ENCODE results near the gene ACSS1.

DNA sequence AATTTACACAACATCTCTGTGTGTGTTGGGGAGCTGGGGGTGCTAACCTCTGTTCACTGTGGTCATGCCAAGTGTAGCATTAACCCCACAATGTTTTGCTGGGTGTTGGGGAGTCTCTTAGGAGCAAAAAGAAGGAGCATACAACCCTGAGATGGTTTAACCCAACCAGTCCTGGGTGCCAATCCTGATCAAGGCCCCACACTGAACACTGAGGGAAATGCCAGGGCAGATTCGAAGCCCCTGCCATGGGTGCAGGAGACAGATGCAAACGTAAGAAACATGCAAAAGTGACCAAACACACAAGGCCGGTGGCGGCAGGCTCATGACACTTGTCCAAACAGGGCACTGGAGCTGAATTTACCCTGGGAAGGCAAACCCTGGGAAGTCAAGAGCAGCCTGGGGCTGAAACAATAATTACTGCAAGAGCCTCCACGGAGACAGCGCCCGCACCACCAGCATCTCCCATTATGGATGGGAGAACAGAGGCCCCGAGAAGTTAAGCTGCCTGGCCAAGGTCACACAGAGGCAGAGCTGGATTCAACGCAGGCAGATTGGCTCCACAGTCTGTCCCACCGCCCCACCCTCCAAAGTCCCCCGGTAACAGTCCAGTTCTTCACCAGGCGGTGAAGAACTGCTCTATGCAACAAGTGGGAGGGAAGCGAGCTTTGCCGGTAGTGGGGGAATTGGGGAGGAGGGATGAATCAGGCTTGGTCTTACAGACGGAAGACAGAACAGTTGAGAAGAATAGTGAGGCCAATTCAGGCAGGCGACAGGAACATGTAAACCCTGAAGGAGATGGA is 8.5 kb downstream of the ACSS1 start:
- TF ChIP-seq SIN3A (IDR thresholded peaks at IDR 0.05; ENCODE audit: borderline replicate concordance, insufficient read depth, low read length) (no peak), POLR2AphosphoS5 (IDR thresholded peaks at IDR 0.05; ENCODE audit: low read depth, low read length) (no peak)
- TF ChIP-seq, protein P1, sequence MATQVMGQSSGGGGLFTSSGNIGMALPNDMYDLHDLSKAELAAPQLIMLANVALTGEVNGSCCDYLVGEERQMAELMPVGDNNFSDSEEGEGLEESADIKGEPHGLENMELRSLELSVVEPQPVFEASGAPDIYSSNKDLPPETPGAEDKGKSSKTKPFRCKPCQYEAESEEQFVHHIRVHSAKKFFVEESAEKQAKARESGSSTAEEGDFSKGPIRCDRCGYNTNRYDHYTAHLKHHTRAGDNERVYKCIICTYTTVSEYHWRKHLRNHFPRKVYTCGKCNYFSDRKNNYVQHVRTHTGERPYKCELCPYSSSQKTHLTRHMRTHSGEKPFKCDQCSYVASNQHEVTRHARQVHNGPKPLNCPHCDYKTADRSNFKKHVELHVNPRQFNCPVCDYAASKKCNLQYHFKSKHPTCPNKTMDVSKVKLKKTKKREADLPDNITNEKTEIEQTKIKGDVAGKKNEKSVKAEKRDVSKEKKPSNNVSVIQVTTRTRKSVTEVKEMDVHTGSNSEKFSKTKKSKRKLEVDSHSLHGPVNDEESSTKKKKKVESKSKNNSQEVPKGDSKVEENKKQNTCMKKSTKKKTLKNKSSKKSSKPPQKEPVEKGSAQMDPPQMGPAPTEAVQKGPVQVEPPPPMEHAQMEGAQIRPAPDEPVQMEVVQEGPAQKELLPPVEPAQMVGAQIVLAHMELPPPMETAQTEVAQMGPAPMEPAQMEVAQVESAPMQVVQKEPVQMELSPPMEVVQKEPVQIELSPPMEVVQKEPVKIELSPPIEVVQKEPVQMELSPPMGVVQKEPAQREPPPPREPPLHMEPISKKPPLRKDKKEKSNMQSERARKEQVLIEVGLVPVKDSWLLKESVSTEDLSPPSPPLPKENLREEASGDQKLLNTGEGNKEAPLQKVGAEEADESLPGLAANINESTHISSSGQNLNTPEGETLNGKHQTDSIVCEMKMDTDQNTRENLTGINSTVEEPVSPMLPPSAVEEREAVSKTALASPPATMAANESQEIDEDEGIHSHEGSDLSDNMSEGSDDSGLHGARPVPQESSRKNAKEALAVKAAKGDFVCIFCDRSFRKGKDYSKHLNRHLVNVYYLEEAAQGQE (IDR thresholded peaks at IDR 0.05; ENCODE audit: insufficient read depth in 1 of 2, low read depth in 2 of 2, low read length in 2 of 2), result no peak

Data from PFSK-1 (cell line).